K562 (cell line): ENCODE data around the gene DBI. TPM values are rescaled to one million over a fixed set of nuclear protein-coding genes. Genes with fewer than 3 reads are reported as not detected.

Source experiments
- ATAC-seq: fragments of 200-7000 bp; cut with Tn5 transposase; 3 replicates; pipeline ENCODE4 v1.9.1; 2020; ENCODE audit warnings: moderate library complexity
- BruUV-seq: library from RNA; stranded (reverse); fragments of 400-500 nt; replicated peaks from 2 replicates; lab custom pipeline; 2021; lab: Mats Ljungman, UMichigan
- CTCF ChIA-PET: fragments of 300-600 bp; formaldehyde crosslinking; extraction: SDS; loops from one replicate; lab custom pipeline; 2021; ENCODE audit warnings: low intra/inter-chr PET ratio; lab: Yijun Ruan, JAX
- POLR2A ChIA-PET: fragments of 300-600, 350-650 bp; sonication (Branson Sonifier 250); formaldehyde crosslinking; extraction: SDS; loops from one replicate; lab custom pipeline; 2021; ENCODE audit warnings: antibody characterized with exemption, inconsistent platforms; lab: Yijun Ruan, JAX
- DNase-seq, 4 experiments: peaks; one replicate each; pipeline versions ENCODE4 v3.0.0 to v3.0.0-alpha.2; 2011 to 2018; ENCODE audit warnings: low spot score in 3 of 4, mixed read lengths in 3 of 4; ENCODE audit errors: extremely low read depth in 1 of 4
- FAIRE-seq: peaks from 2 replicates; lab custom pipeline; 2011; peaks lifted over from hg19 to GRCh38; lab: Jason Lieb, UNC
- H2AFZ ChIP-seq: 2 replicates; pipeline ENCODE4 v1.6.0; 2011; ENCODE audit warnings: low read depth, low read length, control low read depth, inconsistent platforms
- H3K27ac ChIP-seq: fragments of 200-600 bp; 3 replicates; pipeline ENCODE4 v1.8.0; 2011; ENCODE audit warnings: low read depth, mild to moderate bottlenecking, control low read depth, inconsistent platforms, low read length, moderate library complexity, mixed read lengths; ENCODE audit errors: extremely low read depth
- H3K27me3 ChIP-seq, 2 experiments: fragments of 300-600 bp in 1 of 2; 2 replicates in 1 of 2; 3 replicates in 1 of 2; pipeline versions ENCODE4 v1.6.0 to v1.8.0; 2011; ENCODE audit warnings: inconsistent platforms in 2 of 2, low read length in 2 of 2, mild to moderate bottlenecking in 1 of 2, mixed read lengths in 1 of 2, moderate library complexity in 1 of 2; ENCODE audit not compliant: control insufficient read depth in 2 of 2, insufficient read depth in 2 of 2
- H3K36me3 ChIP-seq: fragments of 300-600 bp; 3 replicates; pipeline ENCODE4 v1.8.0; 2011; ENCODE audit warnings: mild to moderate bottlenecking, low read length, inconsistent platforms; ENCODE audit not compliant: control insufficient read depth, insufficient read depth
- H3K4me1 ChIP-seq, 2 experiments: fragments of 200-600 bp in 1 of 2; replicated peaks in 1 of 2; 2 replicates in 1 of 2; 3 replicates in 1 of 2; pipeline versions ENCODE4 v1.5.1 to v1.8.0; 2011; ENCODE audit warnings: inconsistent platforms in 2 of 2, low read length in 2 of 2, mild to moderate bottlenecking in 1 of 2, mixed read lengths in 1 of 2, moderate library complexity in 1 of 2; ENCODE audit not compliant: control insufficient read depth in 2 of 2, insufficient read depth in 2 of 2
- H3K4me2 ChIP-seq: 2 replicates; pipeline ENCODE4 v1.6.1; 2011; ENCODE audit warnings: low read length, control low read depth, inconsistent platforms, mixed read lengths; ENCODE audit not compliant: insufficient read depth
- H3K4me3 ChIP-seq: fragments of 200-600 bp; sonication (generic), shearing (Covaris generic); 2 replicates; pipeline ENCODE4 v1.5.1; 2016; ENCODE audit warnings: control low read depth, inconsistent platforms
- H3K79me2 ChIP-seq: fragments of 200-600 bp; 3 replicates; pipeline ENCODE4 v1.8.0; 2011; ENCODE audit warnings: low read length, inconsistent platforms; ENCODE audit not compliant: control insufficient read depth, insufficient read depth
- H3K9ac ChIP-seq, 2 experiments: 2 replicates each; pipeline versions ENCODE4 v1.6.0 to v1.6.1; 2011; ENCODE audit warnings: low read depth in 2 of 2, low read length in 2 of 2, control low read depth in 1 of 2, inconsistent platforms in 1 of 2, mild to moderate bottlenecking in 1 of 2, mixed read lengths in 1 of 2; ENCODE audit not compliant: insufficient read depth in 1 of 2
- H3K9me1 ChIP-seq: one replicate; pipeline ENCODE4 v1.6.0; 2011; ENCODE audit warnings: inconsistent platforms, mild to moderate bottlenecking, low read length, moderate library complexity; ENCODE audit not compliant: control insufficient read depth, insufficient read depth
- H3K9me3 ChIP-seq: replicated peaks from 2 replicates; pipeline ENCODE4 v1.5.1; 2011; ENCODE audit warnings: low read depth, low read length, inconsistent platforms; ENCODE audit not compliant: control insufficient read depth, insufficient read depth
- H4K20me1 ChIP-seq: replicated peaks from 2 replicates; pipeline ENCODE4 v1.6.1; 2011; ENCODE audit warnings: low read length, inconsistent platforms, mixed read lengths; ENCODE audit not compliant: control insufficient read depth, insufficient read depth
- C11orf30 ChIP-seq: fragments of 450-650 bp; IDR thresholded peaks from 2 replicates; pipeline ENCODE4 v1.6.1; 2016; ENCODE audit warnings: low read depth, mild to moderate bottlenecking
- CTCFL ChIP-seq: IDR thresholded peaks from 2 replicates; pipeline ENCODE4 v1.6.1; 2011; ENCODE audit warnings: borderline replicate concordance, low read depth, mild to moderate bottlenecking, moderate library complexity, low read length; ENCODE audit not compliant: insufficient read depth, poor library complexity, severe bottlenecking
- DLX4 ChIP-seq: fragments of 250-450 bp; sonication (Bioruptor Pico); IDR thresholded peaks from 2 replicates; pipeline ENCODE4 v1.6.1; 2021; ENCODE audit warnings: mild to moderate bottlenecking
- EGR1 ChIP-seq: fragments of 450-650 bp; conservative IDR thresholded peaks from 2 replicates; pipeline ENCODE4 v1.6.1; 2017; ENCODE audit warnings: mild to moderate bottlenecking
- FOXM1 ChIP-seq, 2 experiments: fragments of 450-650 bp in 1 of 2; sonication (generic) in 1 of 2; formaldehyde crosslinking in 1 of 2; IDR thresholded peaks; 2 replicates each; pipeline versions ENCODE4 v1.6.1 to v1.9.0; 2017 to 2022; ENCODE audit warnings: low read depth in 2 of 2, mild to moderate bottlenecking in 2 of 2, missing genetic modification reagents in 1 of 2, moderate library complexity in 1 of 2
- THAP7 ChIP-seq: fragments of 250-450 bp; sonication (Bioruptor Pico); IDR thresholded peaks from 2 replicates; pipeline ENCODE4 v1.5.0; 2021
- ZBTB17 ChIP-seq: fragments of 450-650 bp; formaldehyde crosslinking; IDR thresholded peaks from 2 replicates; pipeline ENCODE4 v1.4.0; 2020; ENCODE audit warnings: mild to moderate bottlenecking
- ZNF316 ChIP-seq: fragments of 450-650 bp; IDR thresholded peaks from 2 replicates; pipeline ENCODE4 v1.6.1; 2016
- ZNF589 ChIP-seq: fragments of 200-800 bp; sonication (Bioruptor generic); IDR thresholded peaks from 2 replicates; pipeline ENCODE4 v1.6.1; 2016; ENCODE audit warnings: low read depth, missing genetic modification characterization, missing compliant biosample characterization
- WGBS: fragments of 100-300 bp; shearing (Covaris generic); methylation state at CpG from one replicate; pipeline ENCODE4 v1.1.6; 2016; ENCODE audit warnings: low coverage, mixed read lengths; ENCODE audit not compliant: insufficient coverage; ENCODE audit errors: missing lambda C conversion rate; 5-methylcytosine and 5-hydroxymethylcytosine counted together
- in situ Hi-C: fragments of 300-500 bp; cut with MboI; formaldehyde crosslinking; loops from 4 replicates; pipeline ENCODE4 v1.15.0; 2018; ENCODE audit warnings: inconsistent platforms, mixed read lengths
- intact Hi-C: fragments of 100-400 bp; cut with micrococcal nuclease; formaldehyde crosslinking; loops from 2 replicates; pipeline ENCODE4 v1.14.2; 2022
- polyA plus RNA-seq, 8 experiments: library from polyadenylated mRNA; depleted of rRNA in 4 of 8; stranded (reverse) in 5 of 8; unstranded in 3 of 8; fragments of >200 nt; fragmentation: Nextera tagmentation in 2 of 8; fragmentation: Illumina TruSeq in 1 of 8; extraction: Ambion mirVana in 2 of 8; extraction: Trizol in 1 of 8; gene quantifications; 2 replicates each; pipeline versions ENCODE4 v1.2.1 to v1.2.3, GENCODE V29; 2011 to 2014; ENCODE audit warnings: inconsistent platforms in 1 of 8, missing spikeins in 1 of 8
- total RNA-seq, 7 experiments: library from RNA; depleted of rRNA in 6 of 7; stranded (reverse); fragments of >200 nt in 6 of 7; fragmentation: Illumina TruSeq in 2 of 7; extraction: Trizol in 2 of 7; gene quantifications; 2 replicates each; pipeline versions ENCODE4 v1.2.1 to v1.2.3, GENCODE V29; 2011 to 2021; ENCODE audit warnings: low replicate concordance in 1 of 7

Gene DBI
- total and polyA plus RNA-seq, 9 of the 15 experiments (the other 6 are each of a cell fraction or from before 2014, with no cell fraction given), result 55.8 to 443 (median 194) TPM

DNA sequence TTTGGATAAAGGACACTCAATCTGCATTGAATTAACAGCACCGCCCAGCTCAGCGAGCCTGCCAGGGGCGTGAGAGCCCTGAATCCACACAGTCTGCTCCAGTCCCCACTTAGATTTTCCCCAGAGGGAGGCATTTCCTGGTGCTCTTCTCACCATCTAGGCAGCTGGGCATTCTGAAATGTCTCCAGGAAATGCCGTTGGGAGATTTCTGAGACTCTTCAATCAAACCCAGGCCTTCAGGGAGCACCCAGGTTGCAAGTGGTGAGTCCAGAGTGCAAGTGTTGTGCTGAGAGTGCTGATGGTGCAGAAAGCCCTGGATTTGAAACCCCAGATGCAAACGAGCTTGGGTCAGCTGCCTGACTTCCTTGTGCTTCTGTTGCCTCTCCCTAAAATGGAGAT is 41.4 kb downstream of the DBI start:
- peak; percentile 61 for TF ChIP-seq ZNF316
- no peak for TF ChIP-seq DLX4 (CRISPR knock-in tag)
- 0 out of 2 replicates have a peak, but pooled peaks have one; percentile 27 for TF ChIP-seq C11orf30
- no peak for TF ChIP-seq ZBTB17 (CRISPR knock-in tag)
- peak; percentile 31; the same call in 2 of the 3 replicates for ATAC-seq
- WGBS, result 29% methylated on average over 5 of the region's 5 CpGs

DNA sequence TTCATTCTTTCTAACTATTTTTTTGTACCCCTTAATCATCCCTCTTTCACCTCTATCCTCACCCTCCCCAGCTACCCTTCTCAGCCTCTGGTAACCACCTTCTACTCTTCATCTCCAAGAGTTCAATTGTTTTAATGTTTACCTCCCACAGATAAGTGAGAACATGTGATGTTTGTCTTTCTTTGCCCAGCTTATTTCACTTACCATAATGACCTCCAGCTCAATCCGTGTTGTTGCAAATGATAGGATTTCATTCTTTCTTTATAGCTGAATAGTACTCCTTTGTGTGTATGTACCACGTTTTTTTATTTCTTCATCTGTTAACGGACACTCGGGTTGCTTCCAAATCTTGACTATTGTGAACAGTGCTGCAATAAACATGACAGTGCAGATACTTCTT is 42.7 kb downstream of the DBI start:
- H3K27ac ChIP-seq, result no peak overlapping the region
- in situ Hi-C loops (loop anchor here (10.0 kb wide), 1 partner anchor 255 kb away; no protein-coding TSS in a partner anchor), intact Hi-C loops (no loop called here)
- H3K27me3 ChIP-seq, result peaks cover 2 to 15% of the 10 kb centered on the region in 2 experiments; a peak in 2 of 5 replicates
- ATAC-seq, result no peak
- no peaks in the 10 kb centered on the region for H3K36me3 ChIP-seq
- WGBS, result 0% methylated on average over 4 of the region's 4 CpGs
- FAIRE-seq, result no peak
- no peaks in the 10 kb centered on the region for H3K9me3 ChIP-seq
- CTCF ChIA-PET, result interaction anchor here (2.4 to 5.6 kb wide), 2 partner anchors 66 to 250 kb away, joined by 18 to 56 read pairs; no protein-coding TSS in a partner anchor
- no peaks in the 10 kb centered on the region for H3K4me1 ChIP-seq
- H3K9ac ChIP-seq, result no peak overlapping the region
- H3K9me1 ChIP-seq, result no peaks in the 10 kb centered on the region
- H3K79me2 ChIP-seq, result no peaks in the 10 kb centered on the region
- H4K20me1 ChIP-seq, result no peaks in the 10 kb centered on the region
- POLR2A ChIA-PET, result no interaction called here
- BruUV-seq, result no TSS peak
- no peak overlapping the region for H3K4me2 ChIP-seq
- DNase-seq, result no peak
- no peak overlapping the region for H2AFZ ChIP-seq
- no peak overlapping the region for H3K4me3 ChIP-seq
- TF ChIP-seq ZNF589 (CRISPR knock-in tag) (no peak), THAP7 (no peak), EGR1 (no peak), FOXM1 (IDR thresholded peaks at IDR 0.05; ENCODE audit: low read depth) (no peak), FOXM1 (CRISPR knock-in tag; IDR thresholded peaks at IDR 0.05; ENCODE audit: low read depth) (no peak), CTCFL (no peak)

More for the DNA sequence above, 41.4 kb downstream of the DBI start:
- peaks cover 0 to 27% of the 10 kb centered on the region in 2 experiments; a peak in 2 of 5 replicates for H3K27me3 ChIP-seq
- H2AFZ ChIP-seq, result no peak overlapping the region
- no peaks in the 10 kb centered on the region for H3K79me2 ChIP-seq
- no peaks in the 10 kb centered on the region for H3K36me3 ChIP-seq
- no peaks in the 10 kb centered on the region for H4K20me1 ChIP-seq
- ChIA-PET POLR2A (no interaction called here), CTCF (interaction anchor here (0.6 to 5.6 kb wide), 5 partner anchors 68 to 251 kb away, joined by 3 to 56 read pairs (median 6); no protein-coding TSS in a partner anchor)
- no peak overlapping the region for H3K27ac ChIP-seq
- no peaks in the 10 kb centered on the region for H3K9me1 ChIP-seq
- in situ Hi-C loops (loop anchor here (10.0 kb wide), 1 partner anchor 257 kb away; no protein-coding TSS in a partner anchor), intact Hi-C loops (no loop called here)
- H3K4me2 ChIP-seq, result no peak overlapping the region
- H3K4me1 ChIP-seq, result no peaks in the 10 kb centered on the region
- no peak overlapping the region for H3K9ac ChIP-seq
- H3K4me3 ChIP-seq, result no peak overlapping the region
- DNase-seq, result no peak
- no peaks in the 10 kb centered on the region for H3K9me3 ChIP-seq
- no peak for FAIRE-seq
- BruUV-seq, result no TSS peak
